Mesenchymal stem cell (in vitro differentiated cells and primary cell): Measurements from ENCODE around the gene ZDHHC1.

Experiments
- DNase-seq: peaks from one replicate; pipeline ENCODE4 v3.0.0-alpha.2; 2013
- H2AFZ ChIP-seq: one replicate; pipeline ENCODE4 v1.6.1; 2013; ENCODE audit warnings: low read depth, mild to moderate bottlenecking, control low read depth, inconsistent platforms, low read length, moderate library complexity
- H2AK5ac ChIP-seq: 2 replicates; pipeline ENCODE4 v1.6.1; 2013; ENCODE audit warnings: low read length, moderate library complexity, mild to moderate bottlenecking, inconsistent platforms; ENCODE audit not compliant: severe bottlenecking
- H2BK120ac ChIP-seq: one replicate; pipeline ENCODE4 v1.6.1; 2013; ENCODE audit warnings: low read depth, mild to moderate bottlenecking, inconsistent platforms, low read length, moderate library complexity
- H2BK12ac ChIP-seq, 2 experiments: one replicate each; pipeline ENCODE4 v1.6.1; 2013; ENCODE audit warnings: inconsistent platforms in 2 of 2, low read length in 2 of 2, mild to moderate bottlenecking in 2 of 2, moderate library complexity in 2 of 2, control low read depth in 1 of 2
- H2BK15ac ChIP-seq: one replicate; pipeline ENCODE4 v1.6.1; 2013; ENCODE audit warnings: mild to moderate bottlenecking, low read depth, inconsistent platforms; ENCODE audit not compliant: poor library complexity, severe bottlenecking
- H2BK5ac ChIP-seq: 2 replicates; pipeline ENCODE4 v1.6.1; 2013; ENCODE audit warnings: low read depth, mild to moderate bottlenecking, low read length, control low read depth, inconsistent platforms; ENCODE audit not compliant: poor library complexity, severe bottlenecking
- H3K14ac ChIP-seq, 2 experiments: one replicate each; pipeline ENCODE4 v1.6.1; 2013; ENCODE audit warnings: inconsistent platforms in 2 of 2, low read length in 2 of 2, control low read depth in 1 of 2, mild to moderate bottlenecking in 1 of 2, moderate library complexity in 1 of 2
- H3K18ac ChIP-seq, 2 experiments: one replicate each; pipeline ENCODE4 v1.6.1; 2013; ENCODE audit warnings: inconsistent platforms in 2 of 2, low read length in 2 of 2, control low read depth in 1 of 2, low read depth in 1 of 2, mild to moderate bottlenecking in 1 of 2
- H3K23ac ChIP-seq, 2 experiments: one replicate each; pipeline ENCODE4 v1.6.1; 2013; ENCODE audit warnings: inconsistent platforms in 2 of 2, low read length in 2 of 2, mild to moderate bottlenecking in 2 of 2, moderate library complexity in 2 of 2, control low read depth in 1 of 2
- H3K27ac ChIP-seq: 2 replicates; pipeline ENCODE4 v1.5.1; 2013; ENCODE audit warnings: mild to moderate bottlenecking, moderate library complexity, low read length, control low read depth, inconsistent platforms; ENCODE audit not compliant: poor library complexity, severe bottlenecking
- H3K27me3 ChIP-seq, 2 experiments: 2 replicates each; pipeline versions ENCODE4 v1.6.1 to v1.7.0; 2013; ENCODE audit warnings: low read length in 2 of 2, mild to moderate bottlenecking in 2 of 2, moderate library complexity in 2 of 2, control low read depth in 1 of 2, inconsistent platforms in 1 of 2; ENCODE audit not compliant: control insufficient read depth in 1 of 2, insufficient read depth in 1 of 2
- H3K36me3 ChIP-seq, 2 experiments: 2 replicates each; pipeline versions ENCODE4 v1.6.1 to v1.7.0; 2013; ENCODE audit warnings: low read length in 2 of 2, control low read depth in 1 of 2, inconsistent platforms in 1 of 2, low read depth in 1 of 2, mild to moderate bottlenecking in 1 of 2; ENCODE audit not compliant: insufficient read depth in 2 of 2, control insufficient read depth in 1 of 2
- H3K4ac ChIP-seq, 2 experiments: one replicate each; pipeline ENCODE4 v1.6.1; 2013; ENCODE audit warnings: inconsistent platforms in 2 of 2, low read length in 2 of 2, mild to moderate bottlenecking in 2 of 2, moderate library complexity in 2 of 2, control low read depth in 1 of 2, low read depth in 1 of 2
- H3K4me1 ChIP-seq: 2 replicates; pipeline ENCODE4 v1.6.1; 2013; ENCODE audit warnings: low read depth, low read length, control low read depth; ENCODE audit not compliant: control insufficient read depth, insufficient read depth
- H3K4me2 ChIP-seq: 2 replicates; pipeline ENCODE4 v1.6.1; 2013; ENCODE audit warnings: low read length, mild to moderate bottlenecking, inconsistent platforms; ENCODE audit not compliant: poor library complexity, severe bottlenecking
- H3K4me3 ChIP-seq, 2 experiments: 2 replicates each; pipeline versions ENCODE4 v1.5.1 to v1.7.0; 2013; ENCODE audit warnings: low read length in 2 of 2, mild to moderate bottlenecking in 2 of 2, control low read depth in 1 of 2, low read depth in 1 of 2; ENCODE audit not compliant: insufficient read depth in 1 of 2
- H3K79me1 ChIP-seq: replicated peaks from 2 replicates; pipeline ENCODE4 v1.6.1; 2013; ENCODE audit warnings: mild to moderate bottlenecking, control low read depth, low read length, inconsistent platforms; ENCODE audit not compliant: poor library complexity, severe bottlenecking
- H3K9ac ChIP-seq: 2 replicates; pipeline ENCODE4 v1.7.0; 2013; ENCODE audit warnings: mild to moderate bottlenecking, low read length, moderate library complexity
- H3K9me3 ChIP-seq: 2 replicates; pipeline ENCODE4 v1.7.0; 2013; ENCODE audit warnings: mild to moderate bottlenecking, low read length; ENCODE audit not compliant: control insufficient read depth
- H4K8ac ChIP-seq: one replicate; pipeline ENCODE4 v1.6.1; 2013; ENCODE audit warnings: inconsistent platforms, mild to moderate bottlenecking, low read length, moderate library complexity
- H4K91ac ChIP-seq: one replicate; pipeline ENCODE4 v1.6.1; 2013; ENCODE audit warnings: mild to moderate bottlenecking, low read length, inconsistent platforms
- WGBS: methylation state at CpG from one replicate; pipeline ENCODE4 v1.1.7; 2013; ENCODE audit warnings: mixed read lengths; 5-methylcytosine and 5-hydroxymethylcytosine counted together

Gene ZDHHC1

GRCh38 chr16:67407788-67408452, 8.4 kb downstream of the ZDHHC1 start:
- Histone ChIP-seq H2BK12ac (no peak overlapping the region), H3K4me2 (no peak overlapping the region), H3K27me3 (no peaks in the 10 kb centered on the region), H2AK5ac (no peak overlapping the region), H2BK15ac (peak overlapping the region; percentile 54), H3K23ac (no peak overlapping the region), H3K36me3 (peaks cover 0 to 4% of the 10 kb centered on the region in 2 experiments), H3K9ac (peak overlapping the region; percentile 87), H3K9me3 (no peaks in the 10 kb centered on the region), H4K8ac (no peak overlapping the region), H3K79me1 (peaks cover 11% of the 10 kb centered on the region), H3K4ac (no peak overlapping the region), H4K91ac (no peak overlapping the region), H3K4me1 (peaks cover 17% of the 10 kb centered on the region), H3K27ac (no peak overlapping the region), H2BK5ac (no peak overlapping the region), H3K18ac (no peak overlapping the region), H2BK120ac (no peak overlapping the region), H3K4me3 (no peak overlapping the region), H2AFZ (no peak overlapping the region), H3K14ac (no peak overlapping the region)
- 85% methylated on average over 6 of the region's 6 CpGs for WGBS
- no peak for DNase-seq

GRCh38 chr16:67407176-67407787, 9.0 kb downstream of the ZDHHC1 start:
- Histone ChIP-seq H3K14ac (no peak overlapping the region), H3K4me2 (no peak overlapping the region), H3K4ac (peak overlapping the region in 1 of 2 experiments; percentile 24), H2BK15ac (peak overlapping the region; percentile 93), H2BK5ac (no peak overlapping the region), H4K91ac (no peak overlapping the region), H2BK120ac (no peak overlapping the region), H3K18ac (peak overlapping the region; percentile 9 to 19), H3K27ac (no peak overlapping the region), H2AFZ (no peak overlapping the region), H3K9me3 (no peaks in the 10 kb centered on the region), H4K8ac (no peak overlapping the region), H3K4me3 (peak overlapping the region in 1 of 2 experiments; percentile 27), H3K36me3 (peaks cover 0 to 4% of the 10 kb centered on the region in 2 experiments), H3K4me1 (peaks cover 17% of the 10 kb centered on the region), H3K27me3 (peaks cover 0 to 1% of the 10 kb centered on the region in 2 experiments), H2BK12ac (no peak overlapping the region), H2AK5ac (peak overlapping the region; percentile 1), H3K79me1 (peaks cover 11% of the 10 kb centered on the region), H3K9ac (peak overlapping the region; percentile 87), H3K23ac (no peak overlapping the region)
- DNase-seq: no peak
- WGBS: 94% methylated on average over 7 of the region's 7 CpGs

GRCh38 chr16:67406111-67406971, 9.9 kb downstream of the ZDHHC1 start:
- H3K79me1 ChIP-seq: peaks cover 11% of the 10 kb centered on the region
- H4K8ac ChIP-seq: peak overlapping the region; percentile 49
- peak overlapping the region; percentile 9 to 19 for H3K18ac ChIP-seq
- WGBS: 78% methylated on average over 15 of the region's 18 CpGs
- H4K91ac ChIP-seq: no peak overlapping the region
- no peak overlapping the region for H2AK5ac ChIP-seq
- H3K9me3 ChIP-seq: no peaks in the 10 kb centered on the region
- peaks cover 0 to 4% of the 10 kb centered on the region in 2 experiments for H3K36me3 ChIP-seq
- no peak overlapping the region for H2BK5ac ChIP-seq
- no peak overlapping the region for H3K23ac ChIP-seq
- peak overlapping the region; percentile 12 for H2BK15ac ChIP-seq
- H3K14ac ChIP-seq: no peak overlapping the region
- H2BK120ac ChIP-seq: no peak overlapping the region
- peaks cover 0 to 11% of the 10 kb centered on the region in 2 experiments for H3K27me3 ChIP-seq
- peak; percentile 67 for DNase-seq
- H3K4ac ChIP-seq: no peak overlapping the region
- no peak overlapping the region for H3K27ac ChIP-seq
- no peak overlapping the region for H2BK12ac ChIP-seq
- H3K4me1 ChIP-seq: peaks cover 17% of the 10 kb centered on the region
- no peak overlapping the region for H3K4me2 ChIP-seq
- peak overlapping the region; percentile 87 for H3K9ac ChIP-seq
- peak overlapping the region in 1 of 2 experiments; percentile 48 for H3K4me3 ChIP-seq
- H2AFZ ChIP-seq: no peak overlapping the region

- Histone ChIP-seq H3K9ac (peak overlapping the region; percentile 87), H3K79me1 (peaks cover 8% of the 10 kb centered on the region), H3K27me3 (peaks cover 0 to 21% of the 10 kb centered on the region in 2 experiments), H2BK120ac (no peak overlapping the region), H3K14ac (no peak overlapping the region), H2AFZ (no peak overlapping the region), H3K36me3 (peaks cover 0 to 4% of the 10 kb centered on the region in 2 experiments), H4K91ac (no peak overlapping the region), H3K18ac (no peak overlapping the region), H2BK12ac (no peak overlapping the region), H3K4me3 (peak overlapping the region in 1 of 2 experiments; percentile 48), H3K23ac (no peak overlapping the region), H3K9me3 (no peaks in the 10 kb centered on the region), H3K4me2 (no peak overlapping the region), H3K4ac (no peak overlapping the region), H2BK5ac (no peak overlapping the region), H2AK5ac (no peak overlapping the region), H3K4me1 (peaks cover 16% of the 10 kb centered on the region), H4K8ac (no peak overlapping the region), H3K27ac (no peak overlapping the region), H2BK15ac (no peak overlapping the region)
- DNase-seq: no peak
- 93% methylated on average over 8 of the region's 8 CpGs for WGBS
These were observed 10.9 kb downstream of the ZDHHC1 start for GRCh38 chr16:67405336-67405735.
